ENCODE measurements around the gene SLC11A2.

GRCh38 chr12:50929831-50930230 lies 96.4 kb downstream of the SLC11A2 start:
- TF ChIP-seq EZH2 (IDR thresholded peaks at IDR 0.05) (no peak), POLR2AphosphoS5 (IDR thresholded peaks at IDR 0.05; ENCODE audit: borderline replicate concordance, low read depth, low read length) (no peak)
